Smooth muscle cell (in vitro differentiated cells): ENCODE data around the gene TEKTIP1. TPM values are rescaled to one million over a fixed set of nuclear protein-coding genes. Genes with fewer than 3 reads are reported as not detected.

Source experiments
- DNase-seq: peaks from one replicate; lab custom pipeline; 2025; ENCODE audit not compliant: unreplicated experiment; lab: John Stamatoyannopoulos, UW
- H2AFZ ChIP-seq: fragments of 200-600 bp; sonication (generic); 2 replicates; pipeline ENCODE4 v1.6.0; 2016; ENCODE audit warnings: antibody characterized with exemption, low read depth, mild to moderate bottlenecking
- H3F3A ChIP-seq: fragments of 200-600 bp; sonication (generic); 2 replicates; pipeline ENCODE4 v1.6.0; 2017; ENCODE audit warnings: antibody characterized with exemption, low read depth
- H3K27ac ChIP-seq: fragments of 200-600 bp; sonication (generic); 2 replicates; pipeline ENCODE4 v1.5.1; 2016; ENCODE audit warnings: low read depth, mild to moderate bottlenecking
- H3K27me3 ChIP-seq: fragments of 200-600 bp; sonication (generic); 2 replicates; pipeline ENCODE4 v1.6.1; 2016; ENCODE audit warnings: low read depth, mild to moderate bottlenecking
- H3K36me3 ChIP-seq: fragments of 200-600 bp; sonication (generic); 2 replicates; pipeline ENCODE4 v1.5.1; 2016; ENCODE audit warnings: low read depth
- H3K4me1 ChIP-seq: fragments of 200-600 bp; sonication (generic); 2 replicates; pipeline ENCODE4 v1.5.1; 2016; ENCODE audit warnings: low read depth
- H3K4me2 ChIP-seq: fragments of 200-600 bp; sonication (generic); 2 replicates; pipeline ENCODE4 v1.6.0; 2016; ENCODE audit warnings: mild to moderate bottlenecking
- H3K4me3 ChIP-seq: fragments of 200-600 bp; sonication (generic); 2 replicates; pipeline ENCODE4 v1.5.1; 2016; ENCODE audit warnings: mild to moderate bottlenecking
- H3K79me2 ChIP-seq: fragments of 200-600 bp; sonication (generic); 2 replicates; pipeline ENCODE4 v1.6.0; 2016; ENCODE audit warnings: low read depth, mild to moderate bottlenecking
- H3K9ac ChIP-seq: fragments of 200-600 bp; sonication (generic); 2 replicates; pipeline ENCODE4 v1.6.0; 2016; ENCODE audit warnings: low read depth
- H3K9me3 ChIP-seq: fragments of 200-600 bp; sonication (generic); replicated peaks from 2 replicates; pipeline ENCODE4 v1.5.1; 2016; ENCODE audit warnings: low read depth
- H4K20me1 ChIP-seq: fragments of 200-600 bp; sonication (generic); 2 replicates; pipeline ENCODE4 v1.6.0; 2016; ENCODE audit warnings: low read depth
- WGBS: methylation state at CpG from one replicate; pipeline ENCODE4 v1.1.7; 2016; ENCODE audit warnings: low lambda C conversion rate; 5-methylcytosine and 5-hydroxymethylcytosine counted together
- polyA plus RNA-seq: library from polyadenylated mRNA; unstranded; fragments of >200 nt; fragmentation: Nextera tagmentation; extraction: Ambion mirVana; gene quantifications from 2 replicates; pipeline ENCODE4 v1.2.1, GENCODE V29; 2016
- total RNA-seq: library from RNA; depleted of rRNA; stranded (reverse); fragments of >200 nt; gene quantifications from 2 replicates; pipeline ENCODE4 v1.2.3, GENCODE V29; 2014
- TF ChIP-seq, protein P1 (sequence below): fragments of 200-600 bp; sonication (generic); IDR thresholded peaks from 2 replicates; pipeline ENCODE4 v1.5.1; 2017; ENCODE audit warnings: borderline replicate concordance, mild to moderate bottlenecking, antibody characterized with exemption; ENCODE audit not compliant: insufficient read depth, poor library complexity, severe bottlenecking

Gene TEKTIP1
- total and polyA plus RNA-seq, 2 experiments from 2014 or later, result 0.62 TPM; not detected in 1

DNA sequence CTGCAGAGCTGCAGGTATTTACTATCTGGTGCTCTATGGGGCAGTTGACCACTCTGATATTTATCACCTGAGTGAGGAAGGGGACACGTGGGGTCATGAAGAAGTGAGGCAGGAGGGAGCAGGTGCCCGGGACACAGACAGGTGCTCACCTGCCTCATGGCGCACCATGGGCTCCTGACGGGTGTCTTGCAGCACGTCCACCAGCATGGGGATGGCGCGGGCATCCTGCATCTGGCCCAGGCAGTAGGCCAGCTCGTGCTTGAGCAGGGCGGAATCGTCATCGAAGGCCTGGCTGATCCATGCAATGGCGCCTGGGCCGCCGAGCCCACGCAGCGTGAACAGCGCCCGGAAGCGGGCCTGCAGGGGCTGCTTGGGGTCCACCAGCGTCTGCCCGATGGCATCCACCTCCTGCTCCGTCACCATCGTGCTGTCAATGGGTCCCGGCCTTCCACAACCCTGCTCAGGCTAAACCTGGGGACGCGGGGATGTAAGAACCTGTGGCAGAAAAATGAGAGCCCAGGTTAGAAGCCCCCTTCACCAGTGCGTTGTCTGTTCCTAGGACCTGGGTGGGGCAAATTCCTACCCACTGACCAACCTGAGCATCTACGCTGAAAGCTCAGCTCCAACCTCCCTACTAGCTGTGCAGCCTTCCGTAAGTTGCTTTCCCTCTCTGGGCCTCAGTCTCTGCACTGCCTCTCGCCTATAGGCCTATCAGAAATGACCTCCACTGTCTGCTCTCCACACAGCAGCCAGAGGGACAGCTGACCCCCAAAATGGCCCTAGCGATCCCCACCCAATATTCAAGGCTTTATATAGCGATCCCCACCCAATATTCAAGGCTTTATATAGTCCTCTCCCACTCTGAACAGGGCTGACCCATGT is 42.3 kb upstream of the TEKTIP1 start:
- H3K4me2 ChIP-seq, result no peak overlapping the region
- no peaks in the 10 kb centered on the region for H3K27me3 ChIP-seq
- no peak overlapping the region for H2AFZ ChIP-seq
- no peaks in the 10 kb centered on the region for H3K36me3 ChIP-seq
- H3F3A ChIP-seq, result no peaks in the 10 kb centered on the region
- 99% methylated on average over 32 of the region's 32 CpGs for WGBS
- DNase-seq, result no peak
- no peaks in the 10 kb centered on the region for H3K9me3 ChIP-seq
- no peak overlapping the region for H3K27ac ChIP-seq
- TF ChIP-seq, protein P1, sequence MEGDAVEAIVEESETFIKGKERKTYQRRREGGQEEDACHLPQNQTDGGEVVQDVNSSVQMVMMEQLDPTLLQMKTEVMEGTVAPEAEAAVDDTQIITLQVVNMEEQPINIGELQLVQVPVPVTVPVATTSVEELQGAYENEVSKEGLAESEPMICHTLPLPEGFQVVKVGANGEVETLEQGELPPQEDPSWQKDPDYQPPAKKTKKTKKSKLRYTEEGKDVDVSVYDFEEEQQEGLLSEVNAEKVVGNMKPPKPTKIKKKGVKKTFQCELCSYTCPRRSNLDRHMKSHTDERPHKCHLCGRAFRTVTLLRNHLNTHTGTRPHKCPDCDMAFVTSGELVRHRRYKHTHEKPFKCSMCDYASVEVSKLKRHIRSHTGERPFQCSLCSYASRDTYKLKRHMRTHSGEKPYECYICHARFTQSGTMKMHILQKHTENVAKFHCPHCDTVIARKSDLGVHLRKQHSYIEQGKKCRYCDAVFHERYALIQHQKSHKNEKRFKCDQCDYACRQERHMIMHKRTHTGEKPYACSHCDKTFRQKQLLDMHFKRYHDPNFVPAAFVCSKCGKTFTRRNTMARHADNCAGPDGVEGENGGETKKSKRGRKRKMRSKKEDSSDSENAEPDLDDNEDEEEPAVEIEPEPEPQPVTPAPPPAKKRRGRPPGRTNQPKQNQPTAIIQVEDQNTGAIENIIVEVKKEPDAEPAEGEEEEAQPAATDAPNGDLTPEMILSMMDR, result no peak
- no peak overlapping the region for H3K4me3 ChIP-seq
- H3K4me1 ChIP-seq, result peaks cover 9% of the 10 kb centered on the region
- no peak overlapping the region for H3K9ac ChIP-seq
- peaks cover 30% of the 10 kb centered on the region for H3K79me2 ChIP-seq
- no peaks in the 10 kb centered on the region for H4K20me1 ChIP-seq

GRCh38 chr19:3497757-3498520 is 41.0 kb upstream of the TEKTIP1 start:
- no peak overlapping the region for H3K4me3 ChIP-seq
- DNase-seq, result no peak
- H3F3A ChIP-seq, result no peaks in the 10 kb centered on the region
- H3K4me2 ChIP-seq, result no peak overlapping the region
- 95% methylated on average over 5 of the region's 5 CpGs for WGBS
- H3K79me2 ChIP-seq, result peaks cover 30% of the 10 kb centered on the region
- no peaks in the 10 kb centered on the region for H3K9me3 ChIP-seq
- TF ChIP-seq, protein P1, result no peak
- peaks cover 9% of the 10 kb centered on the region for H3K4me1 ChIP-seq
- H3K27ac ChIP-seq, result no peak overlapping the region
- no peaks in the 10 kb centered on the region for H4K20me1 ChIP-seq
- H2AFZ ChIP-seq, result no peak overlapping the region
- no peak overlapping the region for H3K9ac ChIP-seq
- H3K36me3 ChIP-seq, result no peaks in the 10 kb centered on the region
- H3K27me3 ChIP-seq, result no peaks in the 10 kb centered on the region

DNA sequence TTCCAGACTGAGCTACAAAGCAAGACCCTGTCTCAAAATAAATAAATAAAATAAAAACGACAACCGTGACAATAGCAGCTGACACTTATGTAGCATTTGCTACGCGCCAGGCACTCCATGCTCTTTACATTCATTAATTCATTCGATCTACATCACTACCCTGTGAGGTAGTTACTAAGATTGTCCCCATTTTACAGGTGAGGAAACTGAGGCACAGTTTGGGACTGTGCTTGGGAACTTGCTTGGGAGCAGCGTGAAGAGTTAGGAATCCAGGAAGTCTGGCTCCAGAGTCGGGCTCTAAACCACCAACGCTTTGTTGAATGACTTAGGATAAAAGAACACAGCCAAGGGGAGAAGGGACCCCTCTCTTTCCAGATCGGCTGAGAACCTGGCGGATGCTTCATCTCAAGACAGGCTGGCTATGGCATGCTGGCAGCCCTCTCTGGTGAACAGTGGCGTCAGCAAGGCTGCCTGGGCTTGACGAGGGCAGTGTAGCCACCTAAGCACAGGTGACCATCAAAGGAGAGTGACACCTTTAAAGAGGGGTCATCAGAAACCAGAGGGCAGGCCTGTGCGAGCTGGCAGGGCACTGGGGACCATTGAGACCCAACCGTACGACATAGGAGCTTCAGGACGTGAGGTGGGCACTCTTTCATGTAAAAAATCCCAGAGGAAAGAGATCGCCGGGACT is 39.1 kb upstream of the TEKTIP1 start:
- H3K27ac ChIP-seq, result peak overlapping the region; percentile 92
- peak overlapping the region; percentile 70 for H3K4me3 ChIP-seq
- H3K79me2 ChIP-seq, result peaks cover 30% of the 10 kb centered on the region
- WGBS, result 29% methylated on average over 18 of the region's 18 CpGs
- peaks cover 9% of the 10 kb centered on the region for H3K4me1 ChIP-seq
- H3K4me2 ChIP-seq, result peak overlapping the region; percentile 96
- H3K9ac ChIP-seq, result peak overlapping the region; percentile 98
- H3K36me3 ChIP-seq, result no peaks in the 10 kb centered on the region
- TF ChIP-seq, protein P1, result no peak
- H4K20me1 ChIP-seq, result no peaks in the 10 kb centered on the region
- H3F3A ChIP-seq, result peaks cover 3% of the 10 kb centered on the region
- no peaks in the 10 kb centered on the region for H3K27me3 ChIP-seq
- no peaks in the 10 kb centered on the region for H3K9me3 ChIP-seq
- DNase-seq, result no peak
- peak overlapping the region; percentile 90 for H2AFZ ChIP-seq
